HG02678 (cell line): ENCODE measurements around the gene YES1.
"Not testable (repeated sequence)": the region's sequence is repeated elsewhere in the genome, so short reads cannot be mapped to it uniquely, and the experiment has no call there.

Experiments used
- ATAC-seq: cut with Tn5 transposase; IDR thresholded peaks from one replicate; pipeline ENCODE4 v1.9.1; 2021; ENCODE audit warnings: mild to moderate bottlenecking, moderate library complexity; ENCODE audit not compliant: unreplicated experiment

Gene YES1

GRCh38 chr18:824179-824578, 12.1 kb upstream of the YES1 start:
- no peak for ATAC-seq

- no peak for ATAC-seq
Measured at GRCh38 chr18:820591-821165, 8.6 kb upstream of the YES1 start.

- ATAC-seq: no peak
Measured at GRCh38 chr18:816869-817268, 4.8 kb upstream of the YES1 start.

- no peak for ATAC-seq
Measured at GRCh38 chr18:816088-816653, 4.1 kb upstream of the YES1 start.

- no peak for ATAC-seq
Measured at GRCh38 chr18:815353-815752, 3.3 kb upstream of the YES1 start.

GRCh38 chr18:814300-815084, 2.5 kb upstream of the YES1 start:
- no peak for ATAC-seq

GRCh38 chr18:813172-814071, 1.4 kb upstream of the YES1 start:
- no peak for ATAC-seq

- ATAC-seq: peak; percentile 53
Measured at GRCh38 chr18:812376-813171, 532 bp upstream of the YES1 start.

- ATAC-seq: peak; percentile 17
Measured at GRCh38 chr18:811182-811891, 705 bp downstream of the YES1 start.

- peak; percentile 29 for ATAC-seq
Measured at GRCh38 chr18:809985-810642, 1.9 kb downstream of the YES1 start.

GRCh38 chr18:809228-809627, 2.8 kb downstream of the YES1 start:
- not testable (repeated sequence) for ATAC-seq

DNA sequence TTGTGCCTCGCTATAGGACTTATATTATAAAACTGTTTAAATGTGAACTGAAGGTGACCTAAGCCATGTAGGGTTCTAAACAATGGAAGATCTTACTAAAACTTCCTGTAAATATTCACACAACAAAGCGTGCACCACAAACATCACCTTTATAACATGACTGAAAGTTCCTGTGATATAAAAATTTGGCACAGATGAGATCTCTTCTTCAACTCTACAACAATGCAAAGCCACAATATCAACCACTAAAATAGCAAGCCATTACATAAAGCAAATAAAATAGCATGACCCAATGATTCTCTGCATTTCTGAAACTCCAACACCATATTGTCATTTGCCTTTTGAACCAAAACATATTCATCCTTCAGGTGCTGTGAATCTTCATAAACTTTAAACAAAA, 3.5 kb downstream of the YES1 start:
- ATAC-seq: no peak

- no peak for ATAC-seq
Measured at GRCh38 chr18:808086-808485, 4.0 kb downstream of the YES1 start.

DNA sequence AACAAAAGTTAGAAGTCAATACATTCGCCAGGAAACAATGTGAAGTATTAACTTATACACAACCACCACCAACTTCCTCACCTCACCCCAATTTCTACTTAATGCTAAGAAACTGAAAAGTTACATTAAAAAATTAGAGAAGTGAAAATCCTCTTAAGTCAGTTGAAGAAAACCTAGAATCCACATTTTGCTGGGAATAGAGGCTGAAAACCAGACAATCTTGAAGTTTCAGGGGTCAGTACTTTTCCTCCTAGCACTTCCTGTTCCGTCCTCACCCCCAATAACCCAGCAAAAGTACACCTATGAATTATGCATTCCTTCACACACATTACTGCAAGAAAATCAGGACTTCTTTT, 6.3 kb downstream of the YES1 start:
- peak; percentile 35 for ATAC-seq

- ATAC-seq: peak; percentile 43
Measured at GRCh38 chr18:805008-805754, 6.9 kb downstream of the YES1 start.

DNA sequence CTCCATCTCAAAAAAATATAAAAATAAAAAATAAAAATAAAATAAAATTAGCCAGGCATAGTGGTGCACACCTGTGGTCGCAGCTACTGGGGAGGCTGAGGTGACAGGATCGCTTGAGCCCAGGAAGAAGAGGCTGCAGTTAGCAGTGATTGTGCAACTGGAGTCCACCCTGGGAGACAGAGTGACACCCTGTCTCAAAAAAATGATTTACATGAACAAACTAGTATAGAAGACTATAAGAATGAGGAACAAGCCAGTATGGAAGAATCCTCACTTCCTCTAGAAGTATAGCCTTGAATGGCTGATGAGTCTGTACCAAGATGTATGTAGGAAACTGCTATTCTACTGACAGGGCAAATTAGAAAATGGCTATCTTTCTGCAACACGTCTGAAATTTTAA, 10.9 kb downstream of the YES1 start:
- no peak for ATAC-seq

DNA sequence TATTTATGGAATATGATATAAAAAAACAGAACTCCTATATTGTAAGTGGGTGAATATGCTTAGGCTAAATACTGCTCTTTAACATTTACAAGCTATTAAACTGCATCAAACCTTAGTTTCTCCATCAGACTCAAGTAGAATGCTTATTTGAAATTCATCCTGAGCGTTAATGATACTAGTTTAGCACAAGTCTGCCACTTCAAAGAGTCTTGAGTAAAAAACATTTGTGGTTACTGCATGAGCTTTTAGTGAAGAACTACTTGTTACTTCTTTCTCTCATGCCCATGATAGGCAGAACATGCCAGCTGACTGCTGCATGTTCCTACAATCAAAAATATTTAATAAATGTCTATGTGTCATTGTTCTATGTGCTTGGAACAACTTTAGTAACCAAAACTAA, 12.1 kb downstream of the YES1 start:
- no peak for ATAC-seq

DNA sequence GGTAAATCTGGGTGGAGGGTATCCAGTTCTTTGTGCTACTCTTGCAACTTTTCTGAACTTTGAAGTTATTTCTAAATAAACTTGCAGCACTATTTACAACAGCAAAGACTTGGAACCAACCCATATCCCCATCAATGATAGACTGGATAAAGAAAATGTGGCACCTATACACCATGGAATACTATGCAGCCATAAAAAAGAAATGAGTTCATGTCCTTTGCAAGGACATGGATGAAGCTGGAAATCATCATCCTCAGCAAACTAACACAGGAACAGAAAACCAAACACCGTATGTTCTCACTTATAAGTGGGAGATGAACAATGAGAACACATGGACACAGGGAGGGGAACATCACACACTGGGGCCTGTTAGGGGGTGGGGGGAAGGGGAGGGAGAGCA, 16.7 kb downstream of the YES1 start:
- not testable (repeated sequence) for ATAC-seq

- ATAC-seq: no peak
Measured at GRCh38 chr18:789397-789796, 22.6 kb downstream of the YES1 start.
